Lung (tissue), 12 donors: ENCODE measurements around the gene ARL3. TPM values are rescaled to one million over a fixed set of nuclear protein-coding genes. Genes with fewer than 3 reads are reported as not detected.
A peak's percentile ranks its signal among the peaks of the same experiment; 100 is the strongest.

Experiments
- ATAC-seq: fragments of 200-7000 bp; cut with Tn5 transposase; one replicate; pipeline ENCODE4 v1.9.1; 2020; ENCODE audit warnings: moderate number of reproducible peaks; ENCODE audit not compliant: insufficient read depth, low FRiP score
- DNase-seq, 3 donors: peaks; one replicate each; pipeline ENCODE4 v3.0.0-alpha.2; 2013 to 2017
- H3K27ac ChIP-seq, 2 donors: one replicate each; pipeline ENCODE4 v1.5.1; 2013; ENCODE audit warnings: mild to moderate bottlenecking in 2 of 2, moderate library complexity in 2 of 2, control low read depth in 1 of 2, inconsistent platforms in 1 of 2, low read depth in 1 of 2, low read length in 1 of 2
- H3K27me3 ChIP-seq, 3 donors: one replicate each; pipeline ENCODE4 v1.5.1; 2013; ENCODE audit warnings: low read length in 2 of 3; ENCODE audit not compliant: control insufficient read depth in 3 of 3, insufficient read depth in 3 of 3
- H3K36me3 ChIP-seq, 4 donors: one replicate each; pipeline ENCODE4 v1.5.1; 2013; ENCODE audit warnings: low read length in 4 of 4, mild to moderate bottlenecking in 1 of 4, moderate library complexity in 1 of 4; ENCODE audit not compliant: control insufficient read depth in 4 of 4, insufficient read depth in 4 of 4
- H3K4me1 ChIP-seq, 5 donors: one replicate each; pipeline ENCODE4 v1.5.1; 2013; ENCODE audit warnings: low read length in 5 of 5, mild to moderate bottlenecking in 2 of 5, moderate library complexity in 1 of 5; ENCODE audit not compliant: control insufficient read depth in 5 of 5, insufficient read depth in 5 of 5
- H3K4me3 ChIP-seq: one replicate; pipeline ENCODE4 v1.5.1; 2013; ENCODE audit warnings: mild to moderate bottlenecking, control low read depth, moderate library complexity
- H3K9ac ChIP-seq, 2 donors: one replicate each; pipeline ENCODE4 v1.5.1; 2013; ENCODE audit warnings: low read length in 2 of 2, control low read depth in 1 of 2; ENCODE audit not compliant: insufficient read depth in 1 of 2
- H3K9me3 ChIP-seq, 4 donors: one replicate each; pipeline ENCODE4 v1.5.1; 2013; ENCODE audit warnings: low read length in 3 of 4, mild to moderate bottlenecking in 1 of 4, moderate library complexity in 1 of 4; ENCODE audit not compliant: control insufficient read depth in 4 of 4, insufficient read depth in 3 of 4
- WGBS, 2 donors: extraction: QIAGEN DNeasy Blood & Tissue Kit; methylation state at CpG; one replicate each; pipeline ENCODE4 v1.1.7; 2013; 5-methylcytosine and 5-hydroxymethylcytosine counted together
- polyA plus RNA-seq, 2 donors: library from polyadenylated mRNA; stranded (reverse); fragments of 200-250 nt; gene quantifications; one replicate each; pipeline ENCODE4 v1.2.1, GENCODE V29; 2013
- total RNA-seq, 2 donors: library from RNA; depleted of rRNA in 1 of 2; stranded (reverse); fragments of >200 nt in 1 of 2; gene quantifications; one replicate each; pipeline ENCODE4 v1.2.1, GENCODE V29; 2014 to 2021
- TF ChIP-seq, protein P1 (sequence below): IDR thresholded peaks from 2 replicates; pipeline ENCODE4 v1.5.1; 2012; ENCODE audit warnings: mild to moderate bottlenecking; ENCODE audit errors: control extremely low read depth, extremely low read depth
- donor health status: control.
- donor health status: control.
- donor health status: Bipolar disorder and iron deficiency.
- donor health status: healthy.
- donor health status: DM: yes; HTN: yes; CAD: no.

ARL3 gene
- total and polyA plus RNA-seq, 4 donors, result 6.7 to 12.2 (median 9.7) TPM

DNA sequence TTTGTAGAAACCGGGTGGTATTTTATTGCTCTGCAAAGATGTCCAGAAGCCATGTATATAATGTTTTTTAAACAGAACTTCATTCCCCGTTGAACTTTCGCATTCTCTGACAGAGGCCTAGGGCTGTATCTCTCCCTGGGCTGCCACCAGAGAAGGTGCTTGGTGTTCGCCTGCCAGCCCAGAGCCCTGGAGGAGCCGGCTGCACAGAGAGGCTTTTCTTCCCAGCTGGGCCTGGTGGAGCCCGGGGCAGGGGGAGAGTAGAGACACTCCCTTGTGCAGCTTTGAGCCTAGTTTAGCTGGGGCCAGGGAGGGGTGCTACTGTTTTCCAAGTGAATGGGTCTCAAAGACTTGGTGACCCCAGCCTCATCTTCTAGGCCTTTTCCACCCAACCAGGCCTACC is 83.5 kb downstream of the ARL3 start:
- Histone ChIP-seq H3K4me1 (peaks cover 18 to 93% (median 69%) of the 10 kb centered on the region in 5 donors), H3K9ac (no peak overlapping the region), H3K4me3 (no peak overlapping the region), H3K9me3 (no peaks in the 10 kb centered on the region), H3K27ac (peak overlapping the region in 1 of 2 donors; percentile 12), H3K36me3 (peaks cover 0 to 11% (median 4%) of the 10 kb centered on the region in 4 donors), H3K27me3 (no peaks in the 10 kb centered on the region)
- WGBS, 2 donors, result 89 to 91% methylated on average over 6 of the region's 6 CpGs
- no peak for DNase-seq
- no peak for ATAC-seq
- TF ChIP-seq, protein P1, sequence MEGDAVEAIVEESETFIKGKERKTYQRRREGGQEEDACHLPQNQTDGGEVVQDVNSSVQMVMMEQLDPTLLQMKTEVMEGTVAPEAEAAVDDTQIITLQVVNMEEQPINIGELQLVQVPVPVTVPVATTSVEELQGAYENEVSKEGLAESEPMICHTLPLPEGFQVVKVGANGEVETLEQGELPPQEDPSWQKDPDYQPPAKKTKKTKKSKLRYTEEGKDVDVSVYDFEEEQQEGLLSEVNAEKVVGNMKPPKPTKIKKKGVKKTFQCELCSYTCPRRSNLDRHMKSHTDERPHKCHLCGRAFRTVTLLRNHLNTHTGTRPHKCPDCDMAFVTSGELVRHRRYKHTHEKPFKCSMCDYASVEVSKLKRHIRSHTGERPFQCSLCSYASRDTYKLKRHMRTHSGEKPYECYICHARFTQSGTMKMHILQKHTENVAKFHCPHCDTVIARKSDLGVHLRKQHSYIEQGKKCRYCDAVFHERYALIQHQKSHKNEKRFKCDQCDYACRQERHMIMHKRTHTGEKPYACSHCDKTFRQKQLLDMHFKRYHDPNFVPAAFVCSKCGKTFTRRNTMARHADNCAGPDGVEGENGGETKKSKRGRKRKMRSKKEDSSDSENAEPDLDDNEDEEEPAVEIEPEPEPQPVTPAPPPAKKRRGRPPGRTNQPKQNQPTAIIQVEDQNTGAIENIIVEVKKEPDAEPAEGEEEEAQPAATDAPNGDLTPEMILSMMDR, result no peak

DNA sequence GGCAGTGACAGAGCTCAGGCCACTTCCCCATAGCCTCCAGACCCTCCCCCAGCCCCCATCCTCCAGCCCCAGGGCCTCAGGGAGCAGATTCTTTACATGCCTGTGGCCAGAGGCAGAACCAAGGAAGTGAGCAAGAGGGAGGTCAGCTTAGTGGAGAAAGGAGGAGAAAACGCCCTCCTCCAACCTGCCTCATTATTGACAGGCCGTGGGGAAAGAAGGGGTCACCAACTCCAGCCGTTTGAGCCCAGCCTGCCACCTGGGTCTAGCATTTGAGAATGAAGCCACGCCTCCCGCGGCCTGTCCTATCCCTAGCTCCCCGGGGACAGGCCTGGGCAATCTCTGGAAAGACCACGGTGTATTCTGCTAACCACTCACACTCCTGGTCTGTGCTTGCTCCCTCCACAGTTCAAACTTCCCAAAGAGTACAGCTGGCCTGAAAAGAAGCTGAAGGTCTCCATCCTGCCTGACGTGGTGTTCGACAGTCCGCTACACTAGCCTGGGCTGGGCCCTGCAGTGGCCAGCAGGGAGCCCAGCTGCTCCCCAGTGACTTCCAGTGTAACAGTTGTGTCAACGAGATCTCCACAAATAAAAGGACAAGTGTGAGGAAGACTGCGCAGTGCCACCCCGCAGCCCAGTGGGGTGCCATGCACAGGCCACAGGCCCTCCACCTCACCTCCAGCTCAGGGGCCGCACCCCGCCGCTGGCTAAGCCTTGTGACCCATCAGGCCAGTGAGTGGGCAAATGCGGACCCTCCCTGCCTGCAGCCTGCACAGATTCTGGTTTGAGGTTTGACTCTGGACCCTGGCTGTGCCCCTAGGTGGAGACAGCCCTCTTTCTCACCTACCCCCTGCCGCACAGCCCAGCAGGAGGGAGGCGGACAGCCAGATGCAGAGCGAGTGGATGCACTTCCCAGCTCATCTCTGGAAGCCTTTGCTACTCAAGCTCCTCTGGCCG is 84.3 kb downstream of the ARL3 start:
- H3K9ac ChIP-seq, result peak overlapping the region in 1 of 2 donors; percentile 47
- no peaks in the 10 kb centered on the region for H3K9me3 ChIP-seq
- 79 to 92% methylated on average over 22 of the region's 22 CpGs for WGBS, 2 donors
- H3K27ac ChIP-seq, result peak overlapping the region in 1 of 2 donors; percentile 72
- peak; percentile 44 to 53 (median 51) for DNase-seq
- H3K4me3 ChIP-seq, result no peak overlapping the region
- peaks cover 18 to 95% (median 68%) of the 10 kb centered on the region in 5 donors for H3K4me1 ChIP-seq
- H3K36me3 ChIP-seq, result peaks cover 0 to 11% (median 4%) of the 10 kb centered on the region in 4 donors
- no peak for ATAC-seq
- TF ChIP-seq, protein P1, result no peak
- H3K27me3 ChIP-seq, result no peaks in the 10 kb centered on the region

DNA sequence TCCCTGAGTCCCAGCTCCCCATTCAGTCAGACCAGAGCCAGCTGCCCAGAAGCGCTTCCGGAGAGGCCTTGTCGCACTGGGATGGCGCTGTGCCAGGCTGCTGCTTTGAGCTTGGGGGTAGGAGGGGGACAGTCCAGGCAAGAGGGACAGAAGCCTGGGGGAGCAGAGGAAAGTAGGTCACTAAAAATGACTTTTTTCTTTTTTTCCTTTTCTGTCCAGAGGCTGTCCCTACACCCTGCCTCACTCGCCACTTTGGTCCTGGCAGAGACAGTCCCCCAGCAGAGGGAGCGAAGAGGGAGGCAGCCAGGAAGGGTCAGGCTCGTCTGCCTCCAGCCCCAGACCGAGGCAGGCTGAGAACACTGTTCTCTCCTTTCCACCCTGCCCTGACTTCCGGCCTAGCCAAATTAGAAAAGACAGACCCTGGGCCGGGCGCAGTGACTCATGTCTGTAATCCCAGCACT is 85.7 kb downstream of the ARL3 start:
- Histone ChIP-seq H3K9ac (no peak overlapping the region), H3K27me3 (no peaks in the 10 kb centered on the region), H3K4me3 (no peak overlapping the region), H3K9me3 (no peaks in the 10 kb centered on the region), H3K27ac (peak overlapping the region; percentile 47 to 90), H3K4me1 (peaks cover 13 to 93% (median 57%) of the 10 kb centered on the region in 5 donors), H3K36me3 (peaks cover 0 to 11% (median 4%) of the 10 kb centered on the region in 4 donors)
- WGBS, 2 donors, result 50 to 71% methylated on average over 10 to 11 of the region's 11 CpGs
- TF ChIP-seq, protein P1, result no peak
- DNase-seq, result peak; percentile 84 to 88 (median 86)
- no peak for ATAC-seq
